Endothelial cell (in vitro differentiated cells): ENCODE measurements around the gene MTIF3. TPM values are rescaled to one million over a fixed set of nuclear protein-coding genes. Genes with fewer than 3 reads are reported as not detected.
"Not testable (repeated sequence)": the region's sequence is repeated elsewhere in the genome, so short reads cannot be mapped to it uniquely, and the experiment has no call there.

ENCODE experiments used
- DNase-seq: peaks from one replicate; pipeline ENCODE4 v3.0.0; 2021; ENCODE audit warnings: low spot score
- H3K27ac Mint-ChIP-seq: one replicate; pipeline ENCODE4 v1.8.0; 2021; ENCODE audit warnings: mixed read lengths, inconsistent platforms; ENCODE audit not compliant: unreplicated experiment
- H3K27me3 Mint-ChIP-seq: one replicate; pipeline ENCODE4 v1.8.0; 2021; ENCODE audit warnings: mild to moderate bottlenecking, moderate library complexity, mixed read lengths, inconsistent platforms; ENCODE audit not compliant: unreplicated experiment
- H3K36me3 Mint-ChIP-seq: one replicate; pipeline ENCODE4 v1.8.0; 2021; ENCODE audit warnings: mild to moderate bottlenecking, low read depth, mixed read lengths, inconsistent platforms; ENCODE audit not compliant: unreplicated experiment
- H3K4me1 Mint-ChIP-seq: one replicate; pipeline ENCODE4 v1.8.0; 2021; ENCODE audit warnings: mild to moderate bottlenecking, mixed read lengths, inconsistent platforms; ENCODE audit not compliant: unreplicated experiment
- H3K4me3 Mint-ChIP-seq: one replicate; pipeline ENCODE4 v1.8.0; 2021; ENCODE audit warnings: mild to moderate bottlenecking, mixed read lengths, inconsistent platforms; ENCODE audit not compliant: unreplicated experiment
- H3K9me3 Mint-ChIP-seq: one replicate; pipeline ENCODE4 v1.8.0; 2021; ENCODE audit warnings: mixed read lengths, inconsistent platforms; ENCODE audit not compliant: unreplicated experiment
- total RNA-seq: library from RNA; stranded (reverse); fragmentation: NEBNext Ultra II Directional; extraction: Animal tissue kit (Norgen Biotek cat#: 25700); gene quantifications from one replicate; pipeline ENCODE4 v1.2.1, GENCODE V29; 2021; ENCODE audit not compliant: unreplicated experiment
- TF ChIP-seq, protein P1 (sequence below): fragments of 200-600 bp; sonication (generic); IDR thresholded peaks from one replicate; pipeline ENCODE4 v1.5.0; 2021; ENCODE audit warnings: antibody characterized with exemption; ENCODE audit not compliant: unreplicated experiment

Gene MTIF3
- total RNA-seq, 1 donor from 2014 or later, result 51.2 TPM

DNA sequence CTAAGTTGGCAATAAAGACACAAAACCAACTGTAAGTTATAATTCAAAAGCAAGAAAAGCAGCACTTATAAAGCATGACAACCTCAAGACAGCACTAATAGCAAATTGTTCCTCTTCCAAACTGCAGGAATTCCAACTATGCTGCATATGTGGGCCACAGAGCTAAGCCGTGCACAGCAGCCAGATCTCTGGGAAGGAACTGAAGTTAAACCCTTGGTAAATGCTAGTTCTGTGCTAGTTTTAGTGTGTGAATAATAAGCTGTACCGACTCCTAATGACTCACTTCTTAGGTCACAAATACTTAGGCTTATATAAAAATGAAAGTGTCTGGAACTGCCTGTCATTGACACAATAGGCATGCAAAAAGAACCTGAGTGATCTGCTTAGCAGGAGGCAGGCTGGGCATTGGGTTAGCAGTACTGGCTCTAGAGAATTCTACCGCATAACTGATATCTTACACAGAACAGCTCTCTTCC lies 47.1 kb downstream of the MTIF3 start:
- TF ChIP-seq, protein P1, sequence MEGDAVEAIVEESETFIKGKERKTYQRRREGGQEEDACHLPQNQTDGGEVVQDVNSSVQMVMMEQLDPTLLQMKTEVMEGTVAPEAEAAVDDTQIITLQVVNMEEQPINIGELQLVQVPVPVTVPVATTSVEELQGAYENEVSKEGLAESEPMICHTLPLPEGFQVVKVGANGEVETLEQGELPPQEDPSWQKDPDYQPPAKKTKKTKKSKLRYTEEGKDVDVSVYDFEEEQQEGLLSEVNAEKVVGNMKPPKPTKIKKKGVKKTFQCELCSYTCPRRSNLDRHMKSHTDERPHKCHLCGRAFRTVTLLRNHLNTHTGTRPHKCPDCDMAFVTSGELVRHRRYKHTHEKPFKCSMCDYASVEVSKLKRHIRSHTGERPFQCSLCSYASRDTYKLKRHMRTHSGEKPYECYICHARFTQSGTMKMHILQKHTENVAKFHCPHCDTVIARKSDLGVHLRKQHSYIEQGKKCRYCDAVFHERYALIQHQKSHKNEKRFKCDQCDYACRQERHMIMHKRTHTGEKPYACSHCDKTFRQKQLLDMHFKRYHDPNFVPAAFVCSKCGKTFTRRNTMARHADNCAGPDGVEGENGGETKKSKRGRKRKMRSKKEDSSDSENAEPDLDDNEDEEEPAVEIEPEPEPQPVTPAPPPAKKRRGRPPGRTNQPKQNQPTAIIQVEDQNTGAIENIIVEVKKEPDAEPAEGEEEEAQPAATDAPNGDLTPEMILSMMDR, result no peak
- Mint-ChIP-seq H3K27me3 (peaks cover 2% of the 10 kb centered on the region), H3K4me3 (no peak overlapping the region), H3K9me3 (no peaks in the 10 kb centered on the region), H3K27ac (no peak overlapping the region), H3K36me3 (no peaks in the 10 kb centered on the region), H3K4me1 (peaks cover 2% of the 10 kb centered on the region)
- no peak for DNase-seq

DNA sequence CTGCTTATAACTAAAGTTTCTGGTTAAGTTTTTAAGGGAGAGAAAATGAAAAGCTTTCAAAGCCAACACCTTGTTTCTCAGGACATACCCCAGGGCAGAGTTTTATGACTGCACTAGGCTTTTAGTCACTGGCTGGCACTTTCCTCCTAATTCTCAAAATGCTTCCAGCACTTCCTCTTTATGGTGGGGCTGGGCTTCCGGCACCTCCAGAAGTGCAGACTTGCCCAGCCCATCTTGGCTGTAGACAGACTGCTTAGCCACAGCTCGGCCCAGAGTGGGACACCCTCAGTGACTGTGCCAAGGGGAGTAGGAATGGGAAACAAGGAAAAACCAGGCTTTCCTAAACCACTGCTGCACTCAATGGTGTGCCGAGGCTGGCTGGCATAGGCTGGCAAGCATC lies 49.2 kb downstream of the MTIF3 start:
- no peak for DNase-seq
- no peaks in the 10 kb centered on the region for H3K27me3 Mint-ChIP-seq
- TF ChIP-seq, protein P1, result no peak

DNA sequence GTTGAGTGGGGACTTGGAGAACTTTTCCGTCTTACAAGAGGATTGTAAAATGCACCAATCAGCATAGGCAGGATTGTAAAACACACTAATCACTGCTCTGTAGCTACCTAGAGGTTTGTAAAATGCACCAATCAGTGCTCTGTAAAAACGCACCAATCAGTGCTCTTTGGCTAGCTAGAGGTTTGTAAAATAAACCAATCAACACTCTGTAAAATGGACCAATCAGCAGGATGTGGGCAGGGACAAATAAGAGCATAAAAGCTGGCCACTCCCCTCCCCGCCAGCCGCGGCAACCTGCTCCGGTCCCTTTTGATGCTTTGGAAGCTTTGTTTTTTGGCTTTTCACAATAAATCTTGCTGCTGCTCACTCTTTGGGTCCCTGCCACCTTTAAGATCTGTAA lies 50.0 kb downstream of the MTIF3 start:
- H3K27me3 Mint-ChIP-seq, H3K27ac Mint-ChIP-seq, DNase-seq, H3K4me1 Mint-ChIP-seq, H3K4me3 Mint-ChIP-seq, H3K9me3 Mint-ChIP-seq, H3K36me3 Mint-ChIP-seq: not testable (repeated sequence)

More for the DNA sequence above, 49.2 kb downstream of the MTIF3 start:
- Mint-ChIP-seq H3K4me1 (peaks cover 2% of the 10 kb centered on the region), H3K9me3 (no peaks in the 10 kb centered on the region), H3K36me3 (no peaks in the 10 kb centered on the region), H3K27ac (no peak overlapping the region), H3K4me3 (no peak overlapping the region)

DNA sequence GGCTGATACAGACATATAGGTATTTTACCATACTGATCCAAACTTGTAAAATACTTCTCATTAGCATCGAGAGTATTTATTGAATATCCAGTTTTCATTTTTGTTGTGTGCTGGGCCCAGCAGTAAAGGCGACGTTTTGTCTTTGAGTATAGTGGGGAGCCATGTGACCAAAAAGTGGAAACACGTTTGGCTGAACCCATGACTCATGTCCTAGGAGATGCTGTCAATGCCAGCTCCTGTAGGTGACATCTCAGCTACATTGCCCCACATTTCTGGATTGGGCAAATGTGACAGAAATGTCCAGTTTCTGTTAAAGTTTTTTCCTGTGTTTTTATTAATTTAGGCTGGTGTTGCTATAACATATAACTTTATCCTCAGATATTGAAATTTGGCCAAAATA lies 52.0 kb downstream of the MTIF3 start:
- H3K4me3 Mint-ChIP-seq, result no peak overlapping the region
- H3K9me3 Mint-ChIP-seq, result no peaks in the 10 kb centered on the region

DNA sequence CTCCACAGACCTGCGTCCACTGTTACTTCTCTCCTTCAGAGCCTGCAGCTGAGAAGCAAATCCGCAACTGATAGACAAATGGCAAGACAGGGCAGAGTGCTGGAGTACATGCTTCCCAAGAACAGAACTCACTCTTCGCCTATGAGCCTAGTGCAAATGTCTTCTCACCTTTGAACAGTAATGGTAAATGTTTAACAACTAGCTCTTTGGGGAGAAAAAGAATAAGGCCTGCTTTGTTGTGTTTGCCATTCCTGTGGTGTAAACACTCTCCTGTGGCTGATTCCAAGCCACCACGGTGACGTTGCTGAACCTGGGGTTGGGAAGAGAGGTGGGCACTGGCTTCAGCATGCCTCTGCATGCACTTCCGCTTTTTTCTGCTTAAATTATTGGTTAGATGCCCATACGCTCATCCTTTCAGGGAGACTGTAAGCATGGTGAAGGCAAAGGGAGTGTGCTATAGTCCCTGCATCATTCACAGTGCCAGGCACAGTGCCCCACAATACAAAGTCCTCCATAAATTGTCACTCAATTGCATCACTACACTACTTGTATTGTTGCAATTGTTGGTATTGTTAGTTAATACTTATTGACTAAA lies 54.0 kb downstream of the MTIF3 start:
- no peak overlapping the region for H3K27ac Mint-ChIP-seq
- no peaks in the 10 kb centered on the region for H3K9me3 Mint-ChIP-seq
- no peak overlapping the region for H3K4me3 Mint-ChIP-seq
- TF ChIP-seq, protein P1, result no peak
- H3K27me3 Mint-ChIP-seq, result no peaks in the 10 kb centered on the region
- DNase-seq, result no peak
- no peaks in the 10 kb centered on the region for H3K4me1 Mint-ChIP-seq
- H3K36me3 Mint-ChIP-seq, result no peaks in the 10 kb centered on the region

More for the DNA sequence above, 52.0 kb downstream of the MTIF3 start:
- Mint-ChIP-seq H3K4me1 (no peaks in the 10 kb centered on the region), H3K36me3 (no peaks in the 10 kb centered on the region), H3K27me3 (no peaks in the 10 kb centered on the region), H3K27ac (no peak overlapping the region)
- TF ChIP-seq, protein P1, result no peak
- DNase-seq, result no peak
